Myocyte (in vitro differentiated cells): ENCODE data around the gene FOXJ3. TPM values are rescaled to one million over a fixed set of nuclear protein-coding genes. Genes with fewer than 3 reads are reported as not detected.
A peak's percentile ranks its signal among the peaks of the same experiment; 100 is the strongest.

ENCODE experiments used
- DNase-seq: peaks from one replicate; pipeline ENCODE4 v3.0.0-alpha.2; 2012; ENCODE audit warnings: low read depth
- total RNA-seq: library from RNA; depleted of rRNA; stranded (reverse); fragments of >200 nt; gene quantifications from 2 replicates; pipeline ENCODE4 v1.2.3, GENCODE V29; 2014

FOXJ3 gene
- total RNA-seq, 1 donor from 2014 or later, result 45.1 TPM

GRCh38 chr1:42311138-42311537 is 23.9 kb downstream of the FOXJ3 start:
- DNase-seq, result no peak

DNA sequence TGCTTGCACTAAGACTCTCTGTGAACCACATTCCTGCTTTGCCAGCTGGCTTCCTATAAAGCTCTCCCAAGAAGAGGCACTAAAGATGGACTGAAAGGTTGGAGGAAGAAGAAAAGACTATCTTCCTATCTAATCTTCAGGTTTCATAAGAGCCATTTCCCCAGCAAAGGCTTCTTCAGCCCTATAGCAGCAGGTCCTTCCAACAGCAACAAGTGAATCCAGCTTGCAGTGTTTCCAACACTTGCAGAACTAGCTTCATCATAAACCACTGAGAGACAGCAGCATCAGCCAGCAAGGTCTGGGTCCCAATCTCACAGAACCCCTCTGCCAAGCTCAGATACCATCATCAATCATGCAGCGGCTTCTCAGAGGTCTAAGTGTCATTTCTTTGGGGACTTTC is 28.1 kb downstream of the FOXJ3 start:
- no peak for DNase-seq

DNA sequence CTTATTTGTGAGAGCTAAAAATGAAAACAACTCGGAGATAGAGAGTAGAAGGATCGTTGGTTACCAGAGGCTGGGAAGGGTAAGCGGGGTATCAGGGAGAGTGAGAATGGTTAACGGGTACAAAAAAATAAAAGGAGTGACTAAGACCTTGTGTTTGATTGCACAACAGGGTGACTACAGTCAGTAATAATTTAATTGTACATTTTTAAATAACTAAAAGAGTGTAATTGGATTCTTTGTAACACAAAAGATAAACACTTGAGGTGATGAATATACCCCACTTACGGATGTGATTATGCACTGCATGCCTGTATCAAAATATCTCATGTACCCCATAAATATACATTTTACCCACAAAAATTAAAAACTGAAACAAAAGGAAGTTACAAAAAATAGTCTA is 29.4 kb downstream of the FOXJ3 start:
- DNase-seq, result no peak

- DNase-seq, result no peak
Measured at GRCh38 chr1:42302034-42302433, 33.0 kb downstream of the FOXJ3 start.

- no peak for DNase-seq
Measured at GRCh38 chr1:42298520-42298919, 36.5 kb downstream of the FOXJ3 start.

- no peak for DNase-seq
Measured at GRCh38 chr1:42295816-42296215, 39.2 kb downstream of the FOXJ3 start.

GRCh38 chr1:42290130-42290529 is 44.9 kb downstream of the FOXJ3 start:
- no peak for DNase-seq

- no peak for DNase-seq
Measured at GRCh38 chr1:42288311-42288985, 46.6 kb downstream of the FOXJ3 start.

DNA sequence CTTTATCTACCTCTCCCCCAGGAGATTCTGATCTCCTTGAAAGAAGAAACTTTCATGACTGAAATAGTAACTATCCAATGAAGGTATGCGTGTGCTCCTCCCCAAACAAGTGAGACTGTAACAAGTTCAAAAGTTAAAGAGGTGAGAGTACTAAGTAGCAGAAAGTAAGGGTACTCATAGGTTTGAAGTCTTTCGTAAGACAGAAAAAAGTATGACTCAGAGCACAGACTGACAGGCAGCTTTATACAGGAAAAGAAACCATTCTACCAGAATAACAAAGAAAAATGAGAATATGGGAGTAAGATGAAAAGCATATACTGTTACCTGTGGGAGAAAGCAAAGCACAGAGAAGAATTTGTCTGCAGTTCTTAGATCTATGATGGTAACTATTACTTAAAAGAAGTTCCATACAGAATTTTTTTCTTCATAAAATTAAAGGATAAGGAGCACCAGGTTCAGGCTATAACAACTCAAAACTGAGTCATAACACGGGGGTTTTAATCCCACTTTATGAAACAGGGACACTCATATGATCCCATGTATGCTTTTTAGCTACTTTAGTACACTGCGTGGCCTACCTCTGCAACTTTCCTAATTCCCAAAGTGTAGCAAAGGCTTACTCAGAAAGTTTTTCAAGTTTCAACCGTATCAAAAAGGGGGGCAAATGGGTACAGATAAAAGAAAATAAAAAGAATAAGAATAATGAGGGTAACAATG is 52.0 kb downstream of the FOXJ3 start:
- DNase-seq, result no peak

DNA sequence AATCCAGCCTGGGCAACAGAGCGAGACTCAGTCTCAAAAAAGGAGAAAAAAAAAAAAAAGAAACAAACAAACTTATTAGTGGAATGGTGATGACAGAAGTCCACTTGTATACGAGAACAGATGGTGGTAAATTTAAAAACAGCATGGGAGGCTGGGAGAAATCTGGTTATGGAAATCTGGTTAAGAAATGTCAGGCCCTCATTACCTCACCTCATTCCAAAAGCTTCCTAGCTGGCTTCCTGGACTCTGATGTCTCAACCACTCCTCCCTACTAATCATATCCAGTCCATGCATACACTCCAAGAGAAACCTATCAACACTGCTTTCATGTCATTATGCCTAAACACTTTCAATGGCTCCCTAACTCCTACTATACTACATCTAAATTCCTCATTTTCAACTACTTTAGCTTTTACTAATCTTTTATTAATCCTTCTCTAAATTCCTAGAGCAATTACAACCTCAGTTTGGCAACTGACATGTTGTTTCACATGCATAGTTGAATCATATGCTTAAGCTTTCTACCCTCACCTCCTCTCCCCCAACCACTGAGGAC is 52.9 kb downstream of the FOXJ3 start:
- peak; percentile 35 for DNase-seq

GRCh38 chr1:42280821-42281220 is 54.2 kb downstream of the FOXJ3 start:
- no peak for DNase-seq

DNA sequence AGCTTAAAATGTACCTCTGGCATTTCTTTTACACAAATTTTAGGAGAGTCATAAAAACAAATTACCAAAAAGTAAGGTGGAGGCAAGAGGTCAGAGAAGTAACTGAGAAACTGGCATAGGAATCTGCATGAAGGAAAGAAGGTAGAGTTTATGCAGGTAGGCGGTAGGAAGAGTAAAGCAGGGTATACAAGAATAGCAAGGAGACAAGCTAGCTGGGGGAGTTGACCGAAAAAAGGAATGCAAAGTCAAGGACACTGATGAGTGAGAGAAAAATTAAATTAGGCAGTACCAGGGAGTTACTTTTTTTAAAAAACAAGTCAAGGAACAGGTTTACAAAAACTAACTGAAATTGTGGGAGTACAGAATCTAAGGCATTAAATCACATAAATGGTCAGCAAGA is 56.0 kb downstream of the FOXJ3 start:
- DNase-seq, result no peak

- no peak for DNase-seq
Measured at GRCh38 chr1:42272920-42273319, 62.1 kb downstream of the FOXJ3 start.

- no peak for DNase-seq
Measured at GRCh38 chr1:42267904-42268303, 67.1 kb downstream of the FOXJ3 start.

GRCh38 chr1:42266253-42267135 is 68.5 kb downstream of the FOXJ3 start:
- DNase-seq, result no peak

DNA sequence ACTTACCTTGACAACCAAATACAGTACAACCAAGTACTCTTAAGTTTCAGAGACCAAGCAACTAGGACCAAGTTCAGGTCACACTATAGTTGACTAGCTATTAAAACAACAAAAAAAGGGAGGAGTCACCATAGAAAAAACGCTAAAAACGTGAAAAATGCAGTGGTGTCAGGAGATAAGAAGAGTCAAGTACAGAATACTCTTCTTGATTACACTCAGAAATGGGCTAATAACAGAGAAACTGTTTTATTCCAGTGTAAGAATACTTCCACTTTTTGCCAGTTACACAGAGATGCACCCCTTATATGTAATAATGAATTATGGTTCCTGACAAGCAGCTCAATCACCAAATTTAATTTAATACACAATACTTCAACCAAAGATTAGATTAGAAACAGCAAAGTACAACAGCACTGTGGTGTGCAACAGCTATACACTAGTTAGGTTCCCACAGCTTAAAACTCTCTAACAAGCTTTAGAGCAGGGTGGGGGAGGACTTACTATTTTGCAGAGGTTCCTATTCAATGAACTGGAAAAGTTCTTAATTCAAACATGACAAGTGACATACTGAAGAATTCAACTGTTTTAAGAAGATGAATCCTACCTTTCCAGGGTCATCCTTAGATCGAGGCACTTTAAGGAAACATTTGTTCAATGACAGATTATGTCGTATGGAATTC is 70.4 kb downstream of the FOXJ3 start:
- DNase-seq, result no peak

DNA sequence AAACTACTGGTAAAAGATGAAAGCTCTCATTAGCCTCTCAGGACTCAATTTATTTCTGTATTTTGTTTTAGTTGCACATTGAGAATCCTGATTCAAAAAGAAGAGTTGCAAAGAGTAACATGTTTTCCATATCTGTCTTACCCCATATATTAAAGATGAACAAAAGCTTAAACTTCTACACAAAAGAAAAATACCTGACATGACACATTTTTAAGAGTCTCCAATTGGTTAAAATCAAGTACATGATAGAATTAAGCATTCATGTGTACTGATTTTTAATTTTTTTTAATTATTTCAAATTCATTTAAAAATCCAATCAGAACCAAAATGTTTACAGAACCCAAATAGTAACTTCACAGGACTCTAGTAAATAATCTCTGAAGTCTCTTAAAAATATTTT is 72.0 kb downstream of the FOXJ3 start:
- DNase-seq, result no peak

- peak; percentile 5 for DNase-seq
Measured at GRCh38 chr1:42260376-42261070, 74.5 kb downstream of the FOXJ3 start.

DNA sequence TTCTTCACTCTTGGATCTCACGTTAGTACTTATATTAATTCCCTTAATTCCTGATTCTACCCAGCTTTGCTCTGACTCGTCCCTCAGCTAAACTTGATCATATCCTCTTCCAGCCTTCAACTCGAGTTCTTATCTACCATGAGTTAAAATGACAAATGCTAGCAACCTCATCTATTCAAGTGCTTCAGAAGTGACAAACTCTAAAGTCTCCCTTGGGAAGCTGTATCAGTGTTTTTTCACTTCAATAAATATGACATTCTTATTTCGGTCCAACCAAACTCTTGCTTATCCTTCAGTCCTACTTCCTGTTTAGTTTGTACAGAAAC is 75.3 kb downstream of the FOXJ3 start:
- DNase-seq, result no peak

DNA sequence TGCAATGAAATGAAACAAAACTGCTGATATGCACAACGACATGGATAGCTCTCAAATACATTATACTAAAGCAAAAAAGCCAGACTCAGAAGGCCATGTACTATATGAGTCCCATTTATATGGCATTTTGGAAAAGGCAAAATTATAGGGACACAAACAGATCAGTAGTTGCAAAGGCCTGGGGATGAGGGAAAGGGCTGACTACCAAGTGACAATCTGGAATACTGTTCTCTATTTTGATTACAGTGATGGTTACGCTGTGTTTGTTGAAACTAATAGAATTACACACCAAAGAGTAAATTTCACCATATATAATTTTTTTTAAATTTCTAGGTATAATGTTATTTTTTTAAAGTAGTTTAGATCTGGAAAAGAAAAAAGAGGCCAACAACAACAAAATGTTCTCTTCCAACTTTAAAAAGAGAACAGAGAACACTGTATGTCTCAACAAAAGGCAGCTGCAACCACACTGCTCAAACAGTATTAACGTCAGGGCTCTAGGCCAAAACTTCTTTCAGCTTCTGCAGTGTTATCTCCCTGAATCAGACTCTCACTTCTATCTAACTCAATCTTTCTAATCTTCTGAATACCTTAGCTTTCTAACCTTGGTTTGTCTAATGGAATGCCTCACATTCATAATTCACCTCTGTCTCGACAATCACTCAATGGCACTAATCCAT is 75.8 kb downstream of the FOXJ3 start:
- peak; percentile 80 for DNase-seq
